Aorta (tissue), 5 donors: ENCODE data around the gene ATP9B. TPM values are rescaled to one million over a fixed set of nuclear protein-coding genes. Genes with fewer than 3 reads are reported as not detected.

Source experiments
- ATAC-seq: fragments of 200-7000 bp; cut with Tn5 transposase; one replicate; pipeline ENCODE4 v1.9.1; 2022; ENCODE audit warnings: moderate library complexity; ENCODE audit not compliant: low FRiP score
- DNase-seq, 2 donors: peaks; one replicate each; pipeline ENCODE4 v3.0.0-alpha.2; 2020
- H3K27ac ChIP-seq, 2 donors: one replicate each; pipeline ENCODE4 v1.5.1; 2013; ENCODE audit warnings: low read length in 2 of 2, mild to moderate bottlenecking in 2 of 2, moderate library complexity in 2 of 2, control low read depth in 1 of 2, inconsistent platforms in 1 of 2, low read depth in 1 of 2
- H3K27me3 ChIP-seq, 2 donors: one replicate each; pipeline ENCODE4 v1.6.1; 2013; ENCODE audit warnings: control low read depth in 1 of 2, low read length in 1 of 2, mild to moderate bottlenecking in 1 of 2, moderate library complexity in 1 of 2; ENCODE audit not compliant: insufficient read depth in 2 of 2, control insufficient read depth in 1 of 2
- H3K36me3 ChIP-seq, 2 donors: one replicate each; pipeline ENCODE4 v1.6.1; 2013; ENCODE audit warnings: control low read depth in 1 of 2, low read length in 1 of 2, mild to moderate bottlenecking in 1 of 2; ENCODE audit not compliant: insufficient read depth in 2 of 2, control insufficient read depth in 1 of 2
- H3K4me1 ChIP-seq, 2 donors: one replicate each; pipeline ENCODE4 v1.6.1; 2013; ENCODE audit warnings: low read length in 2 of 2, control low read depth in 1 of 2, mild to moderate bottlenecking in 1 of 2, moderate library complexity in 1 of 2; ENCODE audit not compliant: insufficient read depth in 2 of 2, control insufficient read depth in 1 of 2
- H3K4me3 ChIP-seq, 2 donors: one replicate each; pipeline ENCODE4 v1.5.1; 2013; ENCODE audit warnings: low read length in 2 of 2, control low read depth in 1 of 2, mild to moderate bottlenecking in 1 of 2
- H3K9me3 ChIP-seq: one replicate; pipeline ENCODE4 v1.6.1; 2013; ENCODE audit warnings: mild to moderate bottlenecking, low read length; ENCODE audit not compliant: control insufficient read depth
- WGBS, 2 donors: extraction: QIAGEN DNeasy Blood & Tissue Kit; methylation state at CpG; one replicate each; pipeline ENCODE4 v1.1.7; 2013; 5-methylcytosine and 5-hydroxymethylcytosine counted together
- intact Hi-C, 2 donors: fragments of 100-400 bp; cut with DNase I; formaldehyde crosslinking; loops; one replicate each; pipeline versions ENCODE4 v1.14.2 to v1.15.0; 2022
- polyA plus RNA-seq, 2 donors: library from polyadenylated mRNA; stranded (reverse); fragments of 200-250 nt; gene quantifications; one replicate each; pipeline ENCODE4 v1.2.3, GENCODE V29; 2013
- total RNA-seq, 2 donors: library from RNA; stranded (reverse); fragmentation: NEBNext Ultra II Directional; extraction: Animal tissue kit (Norgen Biotek cat#: 25700); gene quantifications; one replicate each; pipeline ENCODE4 v1.2.1, GENCODE V29; 2021
- donor health status: healthy with polysubstance abuse.
- donor health status: Bipolar disorder and iron deficiency.
- donor health status: DM: no; HTN: no; CAD: no.
- donor health status: DM: no; HTN: no; CAD: no.
- donor health status: DM: yes; HTN: yes; CAD: no.

The ATP9B gene
- total and polyA plus RNA-seq, 4 donors = 2.3 to 55.3 (median 30.5) TPM

- peaks cover 0 to 4% of the 10 kb centered on the region in 2 donors for H3K36me3 ChIP-seq
- H3K27me3 ChIP-seq = no peaks in the 10 kb centered on the region
- 75 to 88% methylated on average over 2 of the region's 2 CpGs for WGBS, 2 donors
- ATAC-seq (no peak), DNase-seq (no peak)
- H3K9me3 ChIP-seq = no peaks in the 10 kb centered on the region
- H3K27ac ChIP-seq = no peak overlapping the region
- no peak overlapping the region for H3K4me3 ChIP-seq
- intact Hi-C loops = no loop called here
- H3K4me1 ChIP-seq = no peaks in the 10 kb centered on the region
Measured at GRCh38 chr18:79299272-79299671, 230.1 kb downstream of the ATP9B start.

- H3K9me3 ChIP-seq = no peaks in the 10 kb centered on the region
- no peak overlapping the region for H3K4me3 ChIP-seq
- H3K27me3 ChIP-seq = no peaks in the 10 kb centered on the region
- WGBS, 2 donors = 93 to 95% methylated on average over 8 of the region's 8 CpGs
- intact Hi-C loops = no loop called here
- ATAC-seq (no peak), DNase-seq (no peak)
- H3K36me3 ChIP-seq = peaks cover 0 to 4% of the 10 kb centered on the region in 2 donors
- H3K27ac ChIP-seq = no peak overlapping the region
- H3K4me1 ChIP-seq = no peaks in the 10 kb centered on the region
Measured at GRCh38 chr18:79299711-79300110, 230.5 kb downstream of the ATP9B start.

- intact Hi-C loops = no loop called here
- peaks cover 0 to 4% of the 10 kb centered on the region in 2 donors for H3K36me3 ChIP-seq
- ATAC-seq (no peak), DNase-seq (no peak)
- no peak overlapping the region for H3K27ac ChIP-seq
- no peaks in the 10 kb centered on the region for H3K9me3 ChIP-seq
- no peak overlapping the region for H3K4me3 ChIP-seq
- 84 to 90% methylated on average over 9 of the region's 9 CpGs for WGBS, 2 donors
- H3K27me3 ChIP-seq = no peaks in the 10 kb centered on the region
- H3K4me1 ChIP-seq = no peaks in the 10 kb centered on the region
Measured at GRCh38 chr18:79300413-79300812, 231.2 kb downstream of the ATP9B start.

- no peak overlapping the region for H3K27ac ChIP-seq
- peaks cover 4% of the 10 kb centered on the region in 2 donors for H3K36me3 ChIP-seq
- no peaks in the 10 kb centered on the region for H3K9me3 ChIP-seq
- no peaks in the 10 kb centered on the region for H3K27me3 ChIP-seq
- H3K4me3 ChIP-seq = no peak overlapping the region
- no peak for DNase-seq
- 89 to 90% methylated on average over 15 of the region's 15 CpGs for WGBS, 2 donors
- ATAC-seq = no peak
- intact Hi-C loops = no loop called here
- H3K4me1 ChIP-seq = no peaks in the 10 kb centered on the region
Measured at GRCh38 chr18:79302120-79302519, 232.9 kb downstream of the ATP9B start.

- H3K36me3 ChIP-seq = peaks cover 4 to 6% of the 10 kb centered on the region in 2 donors
- ATAC-seq = no peak
- DNase-seq = no peak
- no peak overlapping the region for H3K4me3 ChIP-seq
- no peaks in the 10 kb centered on the region for H3K9me3 ChIP-seq
- H3K27ac ChIP-seq = no peak overlapping the region
- no peaks in the 10 kb centered on the region for H3K27me3 ChIP-seq
- 87 to 90% methylated on average over 9 of the region's 9 CpGs for WGBS, 2 donors
- intact Hi-C loops = no loop called here
- H3K4me1 ChIP-seq = no peaks in the 10 kb centered on the region
Measured at GRCh38 chr18:79305911-79306310, 236.7 kb downstream of the ATP9B start.

- WGBS, 2 donors = 85 to 92% methylated on average over 11 of the region's 11 CpGs
- DNase-seq = no peak
- no peaks in the 10 kb centered on the region for H3K9me3 ChIP-seq
- H3K36me3 ChIP-seq = peaks cover 2 to 4% of the 10 kb centered on the region in 2 donors
- no peak for ATAC-seq
- no peak overlapping the region for H3K4me3 ChIP-seq
- no peaks in the 10 kb centered on the region for H3K27me3 ChIP-seq
- H3K27ac ChIP-seq = no peak overlapping the region
- intact Hi-C loops = no loop called here
- no peaks in the 10 kb centered on the region for H3K4me1 ChIP-seq
Measured at GRCh38 chr18:79309614-79310358, 240.6 kb downstream of the ATP9B start.

- DNase-seq = no peak
- H3K36me3 ChIP-seq = peaks cover 0 to 3% of the 10 kb centered on the region in 2 donors
- H3K27ac ChIP-seq = no peak overlapping the region
- intact Hi-C loops = no loop called here
- no peaks in the 10 kb centered on the region for H3K4me1 ChIP-seq
- 64 to 76% methylated on average over 12 of the region's 12 CpGs for WGBS, 2 donors
- H3K4me3 ChIP-seq = no peak overlapping the region
- no peaks in the 10 kb centered on the region for H3K27me3 ChIP-seq
- ATAC-seq = no peak
- no peaks in the 10 kb centered on the region for H3K9me3 ChIP-seq
Measured at GRCh38 chr18:79314838-79315388, 245.7 kb downstream of the ATP9B start.

- H3K9me3 ChIP-seq = no peaks in the 10 kb centered on the region
- peaks cover 0 to 3% of the 10 kb centered on the region in 2 donors for H3K36me3 ChIP-seq
- H3K27me3 ChIP-seq = no peaks in the 10 kb centered on the region
- WGBS, 2 donors = 91 to 95% methylated on average over 2 of the region's 2 CpGs
- no peak overlapping the region for H3K27ac ChIP-seq
- DNase-seq (no peak), ATAC-seq (no peak)
- no peak overlapping the region for H3K4me3 ChIP-seq
- no peaks in the 10 kb centered on the region for H3K4me1 ChIP-seq
- intact Hi-C loops = no loop called here
Measured at GRCh38 chr18:79315596-79315995, 246.4 kb downstream of the ATP9B start.

- no peak for ATAC-seq
- intact Hi-C loops = no loop called here
- Histone ChIP-seq H3K27ac (no peak overlapping the region), H3K4me1 (no peaks in the 10 kb centered on the region), H3K9me3 (no peaks in the 10 kb centered on the region), H3K36me3 (peaks cover 2 to 3% of the 10 kb centered on the region in 2 donors), H3K4me3 (no peak overlapping the region), H3K27me3 (no peaks in the 10 kb centered on the region)
- 92 to 94% methylated on average over 2 of the region's 2 CpGs for WGBS, 2 donors
- no peak for DNase-seq
Measured at GRCh38 chr18:79317703-79318102, 248.5 kb downstream of the ATP9B start.
